ENCODE measurements around the gene PHIP. TPM values are rescaled to one million over a fixed set of nuclear protein-coding genes. Genes with fewer than 3 reads are reported as not detected.

Gene PHIP
- total RNA-seq, 1 experiment from 2014 or later = 53.6 TPM

GRCh38 chr6:78995346-78995745, 82.7 kb downstream of the PHIP start:
- no peaks in the 10 kb centered on the region for H3K79me2 ChIP-seq (ENCODE audit: insufficient read depth, low read length)
- no peaks in the 10 kb centered on the region for H3K27me3 ChIP-seq (ENCODE audit: insufficient read depth, low read length)
- H3K18ac ChIP-seq (ENCODE audit: insufficient read length, low read depth, low read length) = no peak overlapping the region
- H4K20me1 ChIP-seq (ENCODE audit: control insufficient read depth, insufficient read depth, insufficient read length) = no peaks in the 10 kb centered on the region
- no peak overlapping the region for H2AK5ac ChIP-seq (ENCODE audit: insufficient read length, low read length)
- no peak for TF ChIP-seq CTCF (conservative IDR thresholded peaks at IDR 0.05)
- H2BK5ac ChIP-seq (ENCODE audit: insufficient read length, low read length) = no peak overlapping the region
- H3K4me1 Mint-ChIP-seq = no peaks in the 10 kb centered on the region
- H3K27ac Mint-ChIP-seq = no peak overlapping the region
- H4K8ac ChIP-seq (replicated peaks; ENCODE audit: insufficient read length, low read depth, low read length) = no peak overlapping the region
- H4K5ac ChIP-seq (ENCODE audit: insufficient read length, low read depth, low read length) = no peak overlapping the region
- no peaks in the 10 kb centered on the region for H3K23me2 ChIP-seq (ENCODE audit: insufficient read length, low read depth, low read length, poor library complexity, severe bottlenecking)
- no peak overlapping the region for H2BK120ac ChIP-seq (ENCODE audit: low read depth, low read length, poor library complexity, severe bottlenecking)
- H2BK15ac ChIP-seq (ENCODE audit: low read depth, low read length) = no peak overlapping the region
- no peak overlapping the region for H2BK20ac ChIP-seq (ENCODE audit: low read depth, low read length, poor library complexity, severe bottlenecking)
- no peak overlapping the region for H3K4me2 ChIP-seq (ENCODE audit: insufficient read depth, insufficient read length, low read length)
- no CpG with 5 or more reads among the region's 1 CpG for WGBS (ENCODE audit: extremely low coverage, insufficient read length, low lambda C conversion rate)
- H2AFZ ChIP-seq (ENCODE audit: low read length) = no peak overlapping the region
- no peak overlapping the region for H3K23ac ChIP-seq (ENCODE audit: insufficient read length, low read depth, low read length)
- peaks cover 3 to 4% of the 10 kb centered on the region in 2 experiments; a peak in 3 of 5 replicates for H3K9me3 Mint-ChIP-seq
- no peak overlapping the region for H3K27ac ChIP-seq (ENCODE audit: insufficient read length, low read depth, low read length)
- H3T11ph ChIP-seq (ENCODE audit: low read length) = no peak overlapping the region
- H2BK12ac ChIP-seq (ENCODE audit: insufficient read length, low read depth, low read length) = no peak overlapping the region
- H3K27me3 Mint-ChIP-seq (ENCODE audit: low read depth) = no peaks in the 10 kb centered on the region
- H3K9me3 ChIP-seq (ENCODE audit: control insufficient read depth, low read depth, low read length) = no peaks in the 10 kb centered on the region
- no peak overlapping the region for H3K56ac ChIP-seq (ENCODE audit: insufficient read length, low read depth, low read length)
- no peak overlapping the region for H3K4ac ChIP-seq (ENCODE audit: low read depth, low read length)
- H3K4me3 Mint-ChIP-seq = no peak overlapping the region
- H3K14ac ChIP-seq (ENCODE audit: insufficient read depth, low read length) = no peak overlapping the region
- no peaks in the 10 kb centered on the region for H3K79me1 ChIP-seq (ENCODE audit: insufficient read depth, low read depth, low read length, poor library complexity, severe bottlenecking)
- no peak overlapping the region for H4K91ac ChIP-seq (ENCODE audit: insufficient read length, low read depth, low read length)
- DNase-seq = no peak
- peaks cover 62 to 88% (median 81%) of the 10 kb centered on the region in 3 experiments for H3K36me3 Mint-ChIP-seq (ENCODE audit: insufficient read depth in 1 of 3, low read depth in 3 of 3)
- H3K9ac ChIP-seq (ENCODE audit: extremely low read depth, insufficient read length, low read length) = no peak overlapping the region
- no peaks in the 10 kb centered on the region for H3K4me1 ChIP-seq (ENCODE audit: insufficient read depth, low read length)

Data from H9 (cell line).